HCT116 (cell line): ENCODE results near the gene SYNJ2. TPM values are rescaled to one million over a fixed set of nuclear protein-coding genes. Genes with fewer than 3 reads are reported as not detected.

Experiments used
- ATAC-seq: fragments of 200-7000 bp; cut with Tn5 transposase; 2 replicates; pipeline ENCODE4 v1.9.1; 2020; ENCODE audit warnings: mild to moderate bottlenecking, moderate library complexity
- BruUV-seq: library from RNA; stranded (reverse); fragments of 400-500 nt; replicated peaks from 2 replicates; lab custom pipeline; 2021; lab: Mats Ljungman, UMichigan
- CTCF ChIA-PET: fragments of 300-600 bp; sonication (Branson Sonifier 250); formaldehyde crosslinking; loops from one replicate; lab custom pipeline; 2021; ENCODE audit warnings: antibody characterized with exemption; lab: Charles Lee
- POLR2A ChIA-PET: fragments of 300-600, 350-600 bp; sonication (Branson Sonifier 250); formaldehyde crosslinking; loops from one replicate; lab custom pipeline; 2021; ENCODE audit warnings: antibody characterized with exemption; lab: Charles Lee
- RAD21 ChIA-PET, 2 experiments: fragments of 300-600 bp; sonication (Branson Sonifier 250); formaldehyde crosslinking; loops; one replicate each; lab custom pipeline; 2023; ENCODE audit warnings: low total read pairs in 2 of 2; ENCODE audit not compliant: uncharacterized antibody in 2 of 2, unreplicated experiment in 2 of 2, low non-redundant PET in 1 of 2; lab: Charles Lee
- DNase-seq: peaks from one replicate; pipeline ENCODE4 v3.0.0-alpha.2; 2010; ENCODE audit warnings: low read depth, low spot score
- H2AFZ ChIP-seq: fragments of 200-600 bp; shearing (Covaris generic), sonication (generic); 2 replicates; pipeline ENCODE4 v1.6.1; 2017; ENCODE audit warnings: low read depth, mixed run types, mixed read lengths, antibody characterized with exemption, low read length; ENCODE audit not compliant: poor library complexity, severe bottlenecking
- H3K27ac ChIP-seq: 2 replicates; pipeline ENCODE4 v1.5.1; 2012; ENCODE audit warnings: low read depth, low read length
- H3K27me3 ChIP-seq: fragments of 200-600 bp; sonication (generic); 2 replicates; pipeline ENCODE4 v1.6.1; 2016; ENCODE audit warnings: mixed run types, low read length, mixed read lengths; ENCODE audit not compliant: insufficient read depth
- H3K36me3 ChIP-seq, 2 experiments: fragments of 200-500 bp in 1 of 2; fragments of 200-600 bp in 1 of 2; sonication (Bioruptor generic) in 1 of 2; sonication (generic) in 1 of 2; 2 replicates each; pipeline versions ENCODE4 v1.5.1 to v1.6.1; 2014 to 2016; ENCODE audit warnings: low read length in 2 of 2, inconsistent platforms in 1 of 2, mixed read lengths in 1 of 2, mixed run types in 1 of 2; ENCODE audit not compliant: insufficient read depth in 2 of 2, control insufficient read depth in 1 of 2
- H3K4me1 ChIP-seq, 2 experiments: fragments of 200-600 bp in 1 of 2; sonication (generic) in 1 of 2; 2 replicates each; pipeline versions ENCODE4 v1.5.1 to v1.6.1; 2012 to 2017; ENCODE audit warnings: low read length in 2 of 2, inconsistent platforms in 1 of 2, mild to moderate bottlenecking in 1 of 2, mixed read lengths in 1 of 2, mixed run types in 1 of 2, moderate library complexity in 1 of 2; ENCODE audit not compliant: insufficient read depth in 2 of 2, control insufficient read depth in 1 of 2
- H3K4me2 ChIP-seq: fragments of 200-600 bp; sonication (generic); 2 replicates; pipeline ENCODE4 v1.6.1; 2017; ENCODE audit warnings: mixed run types, low read length, mixed read lengths
- H3K4me3 ChIP-seq, 2 experiments: fragments of 200-600 bp in 1 of 2; sonication (generic) in 1 of 2; replicated peaks in 1 of 2; 2 replicates each; pipeline ENCODE4 v1.5.1; 2011 to 2016; ENCODE audit warnings: low read length in 2 of 2, control low read depth in 1 of 2, low read depth in 1 of 2, mild to moderate bottlenecking in 1 of 2, mixed read lengths in 1 of 2, mixed run types in 1 of 2
- H3K79me2 ChIP-seq: fragments of 200-600 bp; sonication (generic); 2 replicates; pipeline ENCODE4 v1.6.1; 2017; ENCODE audit warnings: mild to moderate bottlenecking, mixed run types, low read length, moderate library complexity, mixed read lengths; ENCODE audit not compliant: insufficient read depth
- H3K9ac ChIP-seq: fragments of 200-600 bp; sonication (generic); 2 replicates; pipeline ENCODE4 v1.6.1; 2016; ENCODE audit warnings: low read length, mixed read lengths
- H3K9me2 ChIP-seq: fragments of 200-600 bp; sonication (generic), shearing (Covaris generic); 2 replicates; pipeline ENCODE4 v1.6.1; 2017; ENCODE audit warnings: mixed run types, mild to moderate bottlenecking, moderate library complexity; ENCODE audit not compliant: insufficient read depth
- H3K9me3 ChIP-seq, 2 experiments: fragments of 200-500 bp in 1 of 2; fragments of 200-600 bp in 1 of 2; sonication (Bioruptor generic) in 1 of 2; sonication (generic) in 1 of 2; 2 replicates each; pipeline ENCODE4 v1.6.1; 2014 to 2017; ENCODE audit warnings: low read length in 2 of 2, mixed read lengths in 2 of 2, inconsistent platforms in 1 of 2, low read depth in 1 of 2, mild to moderate bottlenecking in 1 of 2, mixed run types in 1 of 2, moderate library complexity in 1 of 2; ENCODE audit not compliant: control insufficient read depth in 1 of 2, insufficient read depth in 1 of 2
- H4K20me1 ChIP-seq: fragments of 200-600 bp; sonication (generic), shearing (Covaris generic); 2 replicates; pipeline ENCODE4 v1.6.1; 2017; ENCODE audit warnings: mixed run types, mild to moderate bottlenecking, moderate library complexity; ENCODE audit not compliant: insufficient read depth
- ATF3 ChIP-seq: IDR thresholded peaks from 2 replicates; pipeline ENCODE4 v1.6.1; 2012
- CBX3 ChIP-seq: IDR thresholded peaks from 2 replicates; pipeline ENCODE4 v1.6.1; 2012; ENCODE audit warnings: low read depth
- EGR1 ChIP-seq: IDR thresholded peaks from 2 replicates; pipeline ENCODE4 v1.6.1; 2012; ENCODE audit warnings: low read depth
- ELF1 ChIP-seq: IDR thresholded peaks from 2 replicates; pipeline ENCODE4 v1.6.1; 2012; ENCODE audit warnings: low read depth, borderline replicate concordance
- EZH2 ChIP-seq: fragments of 200-600 bp; sonication (generic); IDR thresholded peaks from 2 replicates; pipeline ENCODE4 v1.6.1; 2017; ENCODE audit warnings: antibody characterized with exemption, mixed run types
- EZH2phosphoT487 ChIP-seq: fragments of 200-600 bp; IDR thresholded peaks from 2 replicates; pipeline ENCODE4 v1.6.1; 2018; ENCODE audit warnings: antibody characterized with exemption, borderline replicate concordance
- JUND ChIP-seq: IDR thresholded peaks from 2 replicates; pipeline ENCODE4 v1.6.1; 2012
- POLR2AphosphoS5 ChIP-seq: IDR thresholded peaks from 2 replicates; pipeline ENCODE4 v1.6.1; 2011; ENCODE audit warnings: mild to moderate bottlenecking, low read depth, low read length, moderate library complexity
- RAD21 ChIP-seq: IDR thresholded peaks from 2 replicates; pipeline ENCODE4 v1.6.1; 2012; ENCODE audit warnings: low read depth, mild to moderate bottlenecking
- REST ChIP-seq: IDR thresholded peaks from 2 replicates; pipeline ENCODE4 v1.6.1; 2012; ENCODE audit warnings: low read depth
- SIN3A ChIP-seq: IDR thresholded peaks from 2 replicates; pipeline ENCODE4 v1.6.1; 2012; ENCODE audit warnings: low read depth
- SP1 ChIP-seq: IDR thresholded peaks from 2 replicates; pipeline ENCODE4 v1.6.1; 2012; ENCODE audit warnings: low read depth
- SRF ChIP-seq: IDR thresholded peaks from 2 replicates; pipeline ENCODE4 v1.6.1; 2012; ENCODE audit warnings: low read depth
- ZFX ChIP-seq: fragments of 450-650 bp; IDR thresholded peaks from 2 replicates; pipeline ENCODE4 v1.6.1; 2017
- intact Hi-C: fragments of 100-400 bp; cut with micrococcal nuclease; formaldehyde crosslinking; loops from 2 replicates; pipeline ENCODE4 v1.10.0; 2022
- total RNA-seq: library from RNA; stranded (reverse); gene quantifications from one replicate; pipeline ENCODE4 v1.2.1, GENCODE V29; 2021; ENCODE audit not compliant: unreplicated experiment
- TF ChIP-seq, protein P1 (sequence below): IDR thresholded peaks from 2 replicates; pipeline ENCODE4 v1.6.1; 2012

The SYNJ2 gene
- total RNA-seq, 1 experiment from 2014 or later: 23.9 TPM

GRCh38 chr6:157994125-157994795 lies 12.6 kb downstream of the SYNJ2 start:
- Histone ChIP-seq H3K79me2 (peaks cover 96% of the 10 kb centered on the region), H3K27me3 (no peaks in the 10 kb centered on the region), H2AFZ (no peak overlapping the region), H3K36me3 (no peaks in the 10 kb centered on the region), H3K9me2 (no peaks in the 10 kb centered on the region), H3K9me3 (no peaks in the 10 kb centered on the region), H3K27ac (no peak overlapping the region), H3K4me3 (no peak overlapping the region), H3K9ac (no peak overlapping the region), H4K20me1 (peaks cover 11% of the 10 kb centered on the region; the same call in 1 of the 2 replicates), H3K4me2 (peak overlapping the region; percentile 14), H3K4me1 (peaks cover 45 to 54% of the 10 kb centered on the region in 2 experiments)
- CTCF ChIA-PET: interaction anchor here (0.6 kb wide), 1 partner anchor 58 kb away, joined by 3 read pairs; no protein-coding TSS in a partner anchor
- RAD21 ChIA-PET: no interaction called here
- intact Hi-C loops: no loop called here
- ATAC-seq (no peak), DNase-seq (no peak)
- no TSS peak for BruUV-seq
- POLR2A ChIA-PET: interaction anchor here (0.6 kb wide), 1 partner anchor 86 kb away, joined by 4 read pairs; no protein-coding TSS in a partner anchor
- TF ChIP-seq EGR1 (no peak), ZFX (no peak), RAD21 (no peak), ATF3 (no peak), SP1 (no peak), REST (no peak), POLR2AphosphoS5 (no peak), CBX3 (no peak), SIN3A (no peak), EZH2phosphoT487 (no peak), EZH2 (no peak), SRF (no peak), ELF1 (no peak), JUND (no peak)
- TF ChIP-seq, protein P1, sequence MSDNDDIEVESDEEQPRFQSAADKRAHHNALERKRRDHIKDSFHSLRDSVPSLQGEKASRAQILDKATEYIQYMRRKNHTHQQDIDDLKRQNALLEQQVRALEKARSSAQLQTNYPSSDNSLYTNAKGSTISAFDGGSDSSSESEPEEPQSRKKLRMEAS: no peak
- TF ChIP-seq, all 23 proteins: peak for 0
